Activated T-cell treated with anti-CD3 and anti-CD28 coated beads for 24 hours (primary cell): Measurements from ENCODE around the gene C10orf95.
A peak's percentile ranks its signal among the peaks of the same experiment; 100 is the strongest.

Source experiments
- DNase-seq: peaks from one replicate; pipeline ENCODE4 v3.0.0-alpha.2; 2020; ENCODE audit warnings: low read depth

Gene C10orf95

DNA sequence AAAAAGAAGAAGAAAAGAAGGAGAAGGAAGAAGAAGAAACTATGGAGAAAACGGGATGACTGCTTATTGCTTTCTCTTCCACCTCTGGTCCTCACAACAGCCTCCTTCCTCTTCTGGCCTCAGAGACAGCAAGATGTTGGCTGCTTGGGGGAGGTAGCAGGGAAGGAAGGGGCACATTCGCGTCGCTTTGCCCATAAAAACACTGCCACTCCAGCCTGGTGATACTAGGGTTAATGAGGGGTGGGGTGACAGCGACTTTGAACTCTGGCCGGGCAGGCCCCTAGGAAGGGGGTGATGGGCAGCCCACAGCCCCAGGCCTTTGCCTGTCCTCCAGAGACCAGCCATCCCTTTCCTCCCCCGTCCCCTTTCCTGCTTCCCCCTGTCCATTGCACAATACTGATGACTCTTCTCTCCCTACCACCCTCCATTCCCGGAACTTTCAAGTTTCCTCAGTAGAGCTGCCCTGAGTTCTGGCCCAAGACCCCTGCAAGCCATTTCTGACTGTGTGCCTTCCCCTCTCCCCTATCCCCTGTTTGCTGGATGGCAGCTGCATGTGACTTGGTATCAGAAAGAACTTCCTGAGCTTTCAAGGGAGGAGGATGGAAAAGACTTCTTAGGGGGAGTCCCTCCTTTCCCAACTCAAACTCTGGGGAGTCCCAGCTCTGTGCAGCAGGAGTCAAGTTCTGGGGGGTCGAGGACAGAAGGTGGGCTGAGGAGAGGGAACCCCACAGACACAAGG lies 16.8 kb downstream of the C10orf95 start:
- no peak for DNase-seq

DNA sequence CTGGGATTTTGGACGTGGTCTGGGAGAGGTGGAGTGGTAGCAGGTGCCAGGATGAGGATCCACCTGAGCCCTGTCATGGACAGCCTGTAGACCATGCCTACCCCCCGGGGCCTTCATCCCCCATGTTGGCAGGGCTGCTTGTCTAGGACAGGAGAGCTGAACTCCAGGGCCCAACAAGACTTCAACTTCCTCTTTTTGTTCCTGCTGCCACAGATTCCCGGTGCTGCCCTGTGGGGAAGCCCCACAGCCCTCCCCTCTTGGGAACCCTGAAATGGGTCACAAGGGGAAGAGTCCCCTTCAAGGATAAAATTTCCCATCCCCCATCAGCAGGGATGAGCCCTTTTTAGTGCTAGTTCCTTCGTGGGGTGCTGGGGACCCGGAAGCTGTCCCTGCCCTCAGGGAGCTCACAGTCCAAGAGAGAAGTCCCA lies 17.7 kb downstream of the C10orf95 start:
- DNase-seq, result no peak

- DNase-seq, result peak; percentile 95
Observed at GRCh38 chr10:102432162-102432950, 19.0 kb downstream of the C10orf95 start, which contains the start of gene CUEDC2. Gene CUEDC2, minus strand, starts transcription at chr10:102432574. Its CDS starts 7,386 bp downstream, at chr10:102425188.

GRCh38 chr10:102431452-102432124 lies 19.8 kb downstream of the C10orf95 start:
- no peak for DNase-seq

DNA sequence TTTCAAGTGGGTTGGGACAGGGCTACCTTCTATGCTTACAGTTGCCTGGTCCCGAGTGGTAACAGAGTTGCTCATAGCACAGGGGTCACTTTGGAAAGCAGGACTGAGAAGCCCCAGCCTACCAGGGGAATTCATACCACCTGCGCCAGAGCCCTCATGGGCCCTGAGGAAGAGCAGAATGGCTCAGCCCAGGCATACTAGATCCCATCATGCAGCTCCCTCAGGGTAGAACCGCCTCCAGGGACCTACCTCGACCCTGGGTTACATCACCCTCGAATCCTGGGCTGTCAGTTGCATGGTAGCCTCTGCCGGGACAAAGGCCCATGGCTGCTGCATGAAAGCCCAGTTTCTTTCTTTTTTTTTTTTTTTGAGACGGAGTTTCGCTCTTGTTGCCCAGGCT lies 21.9 kb downstream of the C10orf95 start:
- no peak for DNase-seq

DNA sequence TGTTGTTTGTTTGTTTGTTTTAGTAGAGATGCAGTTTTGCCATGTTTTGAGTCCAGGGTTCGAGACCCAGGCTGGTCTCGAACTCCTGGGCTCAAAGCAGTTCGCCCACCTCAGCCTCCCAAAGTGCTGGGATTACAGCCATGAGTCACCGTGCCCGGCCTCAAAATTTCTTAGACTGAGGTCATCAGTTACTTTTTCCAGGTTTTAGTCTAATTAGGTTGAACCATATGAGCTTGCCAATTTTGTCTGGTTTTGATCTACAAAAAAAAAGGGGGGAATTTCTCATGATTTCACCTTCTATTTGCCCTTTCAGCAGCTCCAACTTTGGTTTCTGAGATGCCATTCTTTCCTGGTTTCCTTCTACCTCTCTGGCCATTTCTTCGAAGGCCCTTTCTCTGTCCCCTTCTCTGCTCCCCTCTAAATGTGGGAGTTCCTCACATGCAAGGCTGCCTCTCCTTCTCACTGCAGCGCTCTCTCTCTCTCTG lies 24.5 kb downstream of the C10orf95 start:
- DNase-seq, result no peak

GRCh38 chr10:102425444-102425843 lies 25.9 kb downstream of the C10orf95 start:
- no peak for DNase-seq

DNA sequence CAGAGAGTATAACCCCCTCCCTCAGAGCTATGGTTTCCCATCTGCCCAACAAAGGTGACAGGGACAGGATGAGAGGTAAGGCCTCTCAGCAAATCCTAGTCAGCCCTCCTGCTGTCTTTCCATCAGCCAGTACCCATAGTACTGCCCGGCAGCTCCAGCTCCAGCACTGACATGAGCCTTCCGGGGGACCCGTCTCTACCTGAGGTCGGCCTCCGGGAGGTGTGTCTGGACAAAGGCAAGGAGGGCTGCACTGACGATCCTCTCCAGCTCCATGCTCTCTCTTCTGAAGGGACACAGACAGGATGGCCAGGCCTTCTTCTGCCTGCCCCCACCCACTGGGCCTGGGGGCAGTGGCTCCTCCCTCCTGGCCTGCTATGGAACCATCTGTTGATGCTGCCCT lies 26.4 kb downstream of the C10orf95 start:
- no peak for DNase-seq

- DNase-seq, result no peak
Observed at GRCh38 chr10:102424145-102424544, 27.2 kb downstream of the C10orf95 start.

DNA sequence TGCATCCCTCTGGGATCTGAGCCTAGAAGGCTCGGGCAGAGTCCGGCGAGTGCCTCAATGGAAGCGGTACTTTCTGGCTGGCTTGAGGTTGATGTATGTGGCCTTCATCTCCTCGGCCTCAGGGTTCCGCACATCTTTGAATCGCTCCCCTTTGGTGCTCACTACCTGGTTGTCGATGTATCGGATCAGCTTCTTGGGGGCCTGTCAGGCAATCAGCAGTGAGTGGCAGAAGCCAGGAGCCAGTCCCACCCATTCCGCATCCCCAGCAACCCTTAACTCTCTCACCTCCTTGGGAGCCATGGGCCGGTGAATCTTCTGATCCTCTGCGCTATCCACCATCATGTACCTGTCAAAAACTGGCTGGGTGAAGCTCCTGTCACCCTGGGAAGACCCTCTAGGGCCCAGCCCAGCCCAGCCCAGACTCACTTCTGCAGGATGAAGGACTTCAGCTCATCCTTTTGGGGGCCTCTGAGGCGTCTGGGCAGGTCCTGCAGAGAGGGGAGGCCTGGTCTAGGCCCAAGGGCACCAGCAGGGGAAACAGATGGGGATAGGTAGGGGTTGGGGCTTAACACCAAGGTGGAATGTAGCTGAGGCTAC lies 27.9 kb downstream of the C10orf95 start:
- no peak for DNase-seq

GRCh38 chr10:102422545-102423129 lies 28.7 kb downstream of the C10orf95 start:
- DNase-seq, result no peak

DNA sequence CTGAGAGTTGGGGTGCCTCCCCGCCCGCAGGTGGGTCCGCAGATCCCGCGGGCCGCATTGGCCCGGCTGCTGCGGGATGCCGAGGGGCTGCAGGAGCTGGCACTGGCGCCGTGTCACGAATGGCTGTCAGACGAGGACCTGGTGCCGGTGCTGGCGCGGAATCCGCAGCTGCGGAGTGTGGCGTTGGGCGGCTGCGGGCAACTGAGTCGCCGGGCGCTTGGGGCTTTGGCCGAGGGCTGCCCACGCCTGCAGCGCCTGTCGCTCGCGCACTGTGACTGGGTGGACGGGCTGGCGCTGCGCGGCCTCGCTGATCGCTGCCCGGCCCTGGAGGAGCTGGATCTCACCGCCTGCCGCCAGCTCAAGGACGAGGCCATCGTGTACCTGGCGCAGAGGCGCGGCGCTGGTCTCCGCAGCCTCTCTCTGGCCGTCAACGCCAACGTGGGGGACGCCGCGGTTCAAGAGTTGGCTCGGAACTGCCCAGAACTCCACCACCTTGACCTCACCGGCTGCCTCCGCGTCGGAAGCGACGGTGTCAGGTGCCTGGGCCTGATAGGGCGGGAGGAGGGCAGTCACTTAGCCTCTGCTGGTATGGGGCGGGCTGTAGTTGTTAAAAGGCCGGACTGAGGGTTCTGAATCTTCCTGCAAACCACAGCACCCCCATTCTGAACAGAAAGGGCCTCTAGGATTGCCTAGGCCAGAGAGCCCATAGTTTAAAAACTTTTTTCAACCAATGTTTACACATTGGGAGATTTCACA lies 29.4 kb downstream of the C10orf95 start:
- no peak for DNase-seq

- no peak for DNase-seq
Observed at GRCh38 chr10:102421507-102421756, 29.9 kb downstream of the C10orf95 start.

DNA sequence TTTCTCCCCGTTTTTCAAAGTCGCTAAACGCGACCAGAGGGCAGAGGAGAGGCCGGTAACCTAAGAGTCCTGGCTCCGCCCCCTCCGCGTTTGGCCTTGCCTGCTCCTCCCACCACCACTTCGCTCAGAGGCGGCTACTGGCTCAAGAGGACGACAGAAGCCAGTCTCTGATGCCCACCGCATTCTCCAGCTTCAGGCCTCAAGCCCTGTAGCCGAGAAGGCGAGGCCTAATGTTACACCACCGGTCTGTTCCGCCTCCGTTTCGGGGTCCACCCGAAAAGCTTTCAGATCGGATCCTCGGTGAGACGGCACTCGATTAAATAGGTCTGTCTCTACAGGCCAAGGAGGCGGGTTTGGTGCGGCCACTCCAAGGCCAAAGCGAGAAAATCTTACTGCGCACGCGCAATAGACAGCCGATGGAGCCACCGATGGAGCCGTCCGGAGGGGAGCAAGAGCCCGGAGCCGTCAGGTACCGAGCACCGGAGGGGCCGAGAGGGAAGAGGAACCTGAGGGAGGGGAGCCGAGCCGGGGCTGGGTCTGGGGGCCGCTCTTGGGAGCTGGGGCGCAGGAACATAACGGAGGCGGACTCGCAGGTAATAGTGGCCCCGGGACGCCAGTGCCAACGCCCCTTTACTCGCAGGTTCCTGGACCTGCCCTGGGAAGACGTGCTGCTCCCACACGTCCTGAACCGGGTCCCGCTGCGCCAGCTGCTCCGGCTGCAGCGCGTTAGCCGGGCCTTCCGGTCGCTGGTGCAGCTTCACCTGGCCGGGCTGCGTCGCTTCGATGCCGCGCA lies 30.4 kb downstream of the C10orf95 start, which contains the start of gene FBXL15:
TSS of gene FBXL15 (plus strand) at position 123 of the 793 bp plus-strand sequence. CDS start at position 417, 294 bp downstream.
- DNase-seq, result peak; percentile 94

- DNase-seq, result no peak
Observed at GRCh38 chr10:102420181-102420713, 31.1 kb downstream of the C10orf95 start.

DNA sequence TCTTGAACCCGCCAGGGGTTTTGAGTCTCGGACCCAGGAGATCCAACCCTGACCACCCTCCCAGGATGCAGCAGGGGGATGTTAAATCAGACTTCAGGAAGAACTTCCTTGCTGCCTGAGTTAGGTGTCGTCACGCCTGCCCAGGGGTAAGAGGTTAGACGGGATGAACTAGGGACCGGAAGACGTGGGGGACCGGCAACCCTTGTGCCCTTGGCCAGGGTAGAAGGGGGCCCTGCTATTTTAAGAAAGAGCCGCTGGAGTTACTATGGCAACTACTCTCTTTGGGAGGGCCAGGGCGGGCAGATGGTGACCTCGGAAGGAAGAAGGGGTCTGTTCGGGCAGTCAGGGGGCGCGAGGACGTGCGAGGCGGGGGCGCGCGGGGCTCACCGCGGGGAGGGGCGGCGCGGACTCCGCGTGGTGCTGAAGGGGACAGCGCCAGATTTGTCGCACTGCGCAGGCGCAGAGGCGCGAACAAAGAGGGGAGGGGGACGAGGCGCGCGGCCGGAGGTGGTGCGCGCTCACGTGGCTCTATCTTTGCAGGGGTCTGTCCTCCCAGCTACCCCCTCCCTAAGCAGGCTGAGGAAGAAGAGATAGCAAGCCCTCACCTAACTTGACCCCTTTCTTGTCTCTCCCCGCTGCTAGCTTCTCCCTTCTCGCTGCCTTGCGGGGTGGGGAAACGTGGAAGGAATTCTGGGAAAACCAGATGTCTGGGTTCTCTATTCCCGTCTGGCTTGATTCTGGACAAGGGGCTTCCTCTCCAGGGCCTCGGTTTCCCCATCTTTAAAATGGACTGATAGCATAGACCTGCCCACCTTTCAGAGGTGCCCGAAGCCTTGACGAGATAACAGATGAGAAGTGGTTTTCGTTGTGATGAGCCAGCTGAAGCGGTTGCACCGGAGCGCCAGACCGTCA lies 31.8 kb downstream of the C10orf95 start:
- no peak for DNase-seq

- DNase-seq, result no peak
Observed at GRCh38 chr10:102418622-102419268, 32.6 kb downstream of the C10orf95 start, which contains the start of gene PSD. Gene PSD, minus strand, starts transcription at chr10:102418785. Its CDS starts 1,747 bp downstream, at chr10:102417038.

DNA sequence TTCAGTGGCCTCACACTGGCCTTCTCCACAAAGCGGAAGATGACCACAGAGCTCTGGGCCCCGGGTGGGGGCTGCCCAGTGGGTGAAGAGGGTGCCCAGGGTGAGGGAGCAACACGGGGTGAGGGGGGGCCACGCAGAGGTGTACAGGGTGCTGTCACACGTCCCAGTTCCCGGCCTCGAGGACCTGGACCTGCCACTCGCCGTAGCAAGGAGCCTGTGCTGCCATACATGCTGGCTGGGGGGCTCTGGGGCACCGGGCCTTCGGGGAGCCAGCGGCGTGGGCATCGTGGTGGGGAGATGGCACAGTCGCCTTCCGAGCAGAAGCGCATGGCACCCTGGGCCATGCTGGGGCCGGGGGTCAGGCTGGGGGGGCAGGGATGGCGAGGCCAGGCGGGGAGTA lies 34.6 kb downstream of the C10orf95 start:
- DNase-seq, result no peak
